ENCODE results near the gene PI16. TPM values are rescaled to one million over a fixed set of nuclear protein-coding genes. Genes with fewer than 3 reads are reported as not detected.
"Not testable (repeated sequence)": the region's sequence is repeated elsewhere in the genome, so short reads cannot be mapped to it uniquely, and the experiment has no call there.

Gene PI16
- total RNA-seq, 1 donor from 2014 or later, result not detected

DNA sequence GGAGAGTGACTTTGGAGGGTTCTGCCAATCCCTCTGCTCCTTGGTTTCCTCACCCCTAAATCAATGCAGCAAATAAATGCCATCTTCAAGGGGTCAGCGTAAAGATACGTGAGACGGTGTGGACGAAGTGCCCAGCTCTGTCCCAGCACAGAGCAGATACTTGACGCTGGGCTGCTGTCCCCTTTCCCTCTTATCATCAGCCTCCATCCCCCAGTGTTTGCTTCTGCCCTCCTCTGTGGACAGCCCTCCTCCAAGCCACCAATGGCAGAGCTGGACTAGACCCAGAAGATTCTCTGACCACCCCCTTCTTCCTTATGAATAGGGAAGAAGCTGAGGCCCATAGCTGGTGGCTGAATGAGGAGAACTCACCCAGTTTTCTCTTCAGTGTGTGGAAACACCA is 17.7 kb upstream of the PI16 start:
- DNase-seq (ENCODE audit: extremely low spot score, unreplicated experiment), result no peak
- no peaks in the 10 kb centered on the region for H3K36me3 Mint-ChIP-seq
- H3K27ac Mint-ChIP-seq, result no peak overlapping the region
- peaks cover 3% of the 10 kb centered on the region for H3K9me3 Mint-ChIP-seq
- no peak overlapping the region for H3K4me3 Mint-ChIP-seq
- H3K27me3 Mint-ChIP-seq, result peaks cover 3% of the 10 kb centered on the region
- H3K4me1 Mint-ChIP-seq (ENCODE audit: unreplicated experiment), result no peaks in the 10 kb centered on the region
- no peak for TF ChIP-seq CTCF (conservative IDR thresholded peaks at IDR 0.05)

GRCh38 chr6:36937896-36938295 is 16.6 kb upstream of the PI16 start:
- H3K4me1 Mint-ChIP-seq (ENCODE audit: unreplicated experiment), result no peaks in the 10 kb centered on the region
- peaks cover 3% of the 10 kb centered on the region for H3K27me3 Mint-ChIP-seq
- peaks cover 2% of the 10 kb centered on the region for H3K9me3 Mint-ChIP-seq
- H3K4me3 Mint-ChIP-seq, result no peak overlapping the region
- DNase-seq (ENCODE audit: extremely low spot score, unreplicated experiment), result no peak
- no peaks in the 10 kb centered on the region for H3K36me3 Mint-ChIP-seq
- no peak overlapping the region for H3K27ac Mint-ChIP-seq
- no peak for TF ChIP-seq CTCF (conservative IDR thresholded peaks at IDR 0.05)

DNA sequence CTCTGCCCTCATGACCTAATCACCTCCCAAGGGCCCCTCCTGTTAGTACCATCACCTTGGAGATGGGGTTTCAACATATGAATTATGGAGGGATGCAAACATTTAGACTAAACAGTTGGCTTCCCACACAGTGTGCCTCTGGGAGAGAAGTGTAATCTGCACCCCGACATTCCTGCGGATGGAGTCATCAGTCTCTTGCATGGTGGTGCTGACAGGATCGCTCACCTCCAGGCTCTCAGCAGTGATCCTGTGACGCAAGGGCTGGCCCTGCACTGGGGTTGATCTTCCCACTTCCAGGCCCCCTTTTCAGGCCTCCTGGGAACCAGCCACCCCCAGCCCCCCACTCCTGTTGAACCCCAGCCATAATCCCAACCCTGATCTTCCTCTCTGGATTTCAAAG is 16.0 kb upstream of the PI16 start:
- DNase-seq (ENCODE audit: extremely low spot score, unreplicated experiment), result no peak
- Mint-ChIP-seq H3K4me3 (no peak overlapping the region), H3K4me1 (ENCODE audit: unreplicated experiment) (no peaks in the 10 kb centered on the region), H3K27me3 (peaks cover 7% of the 10 kb centered on the region), H3K9me3 (no peaks in the 10 kb centered on the region), H3K36me3 (no peaks in the 10 kb centered on the region), H3K27ac (no peak overlapping the region)
- TF ChIP-seq CTCF (conservative IDR thresholded peaks at IDR 0.05), result no peak

GRCh38 chr6:36939005-36939404 is 15.5 kb upstream of the PI16 start:
- not testable (repeated sequence) for H3K27me3 Mint-ChIP-seq; H3K36me3 Mint-ChIP-seq; H3K27ac Mint-ChIP-seq; H3K4me1 Mint-ChIP-seq (ENCODE audit: unreplicated experiment); DNase-seq (ENCODE audit: extremely low spot score, unreplicated experiment); H3K9me3 Mint-ChIP-seq; H3K4me3 Mint-ChIP-seq

DNA sequence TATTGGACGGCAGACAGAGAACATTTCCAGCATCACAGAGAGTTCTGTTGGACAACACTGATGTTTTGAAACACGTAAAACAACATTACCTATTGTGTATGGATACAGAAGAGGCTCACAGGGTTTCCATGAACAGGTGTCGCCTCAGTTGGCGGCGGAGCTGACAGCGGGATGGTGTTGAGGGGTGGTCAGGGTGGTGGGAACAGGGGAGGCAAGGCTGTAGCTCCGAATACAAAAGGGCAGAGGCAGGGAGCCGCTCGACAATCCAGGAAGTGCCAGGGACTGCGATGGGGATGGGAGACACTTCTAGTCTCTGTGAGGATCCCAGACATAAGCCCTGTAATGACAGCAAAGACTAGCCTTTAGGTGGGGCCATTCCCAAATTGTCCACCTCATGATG is 14.5 kb upstream of the PI16 start:
- Mint-ChIP-seq H3K36me3 (no peaks in the 10 kb centered on the region), H3K4me3 (no peak overlapping the region), H3K4me1 (ENCODE audit: unreplicated experiment) (no peaks in the 10 kb centered on the region), H3K9me3 (no peaks in the 10 kb centered on the region), H3K27me3 (peaks cover 7% of the 10 kb centered on the region), H3K27ac (no peak overlapping the region)
- TF ChIP-seq CTCF (conservative IDR thresholded peaks at IDR 0.05), result no peak
- DNase-seq (ENCODE audit: extremely low spot score, unreplicated experiment), result no peak

DNA sequence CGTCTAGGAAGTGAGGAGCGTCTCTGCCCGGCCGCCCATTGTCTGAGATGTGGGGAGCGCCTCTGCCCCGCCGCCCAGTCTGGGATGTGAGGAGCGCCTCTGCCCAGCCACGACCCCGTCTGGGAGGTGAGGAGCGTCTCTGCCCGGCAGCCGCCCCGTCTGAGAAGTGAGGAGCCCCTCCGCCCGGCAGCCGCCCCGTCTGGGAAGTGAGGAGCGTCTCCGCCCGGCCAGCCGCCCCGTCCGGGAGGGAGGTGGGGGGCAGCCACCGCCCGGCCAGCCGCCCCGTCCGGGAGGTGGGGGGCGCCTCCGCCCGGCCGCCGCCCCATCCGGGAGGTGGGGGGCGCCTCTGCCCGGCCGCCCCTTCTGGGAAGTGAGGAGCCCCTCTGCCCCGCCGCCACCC is 13.0 kb upstream of the PI16 start:
- not testable (repeated sequence) for H3K4me3 Mint-ChIP-seq; H3K9me3 Mint-ChIP-seq; H3K27me3 Mint-ChIP-seq; H3K36me3 Mint-ChIP-seq; H3K4me1 Mint-ChIP-seq (ENCODE audit: unreplicated experiment); H3K27ac Mint-ChIP-seq; DNase-seq (ENCODE audit: extremely low spot score, unreplicated experiment)

DNA sequence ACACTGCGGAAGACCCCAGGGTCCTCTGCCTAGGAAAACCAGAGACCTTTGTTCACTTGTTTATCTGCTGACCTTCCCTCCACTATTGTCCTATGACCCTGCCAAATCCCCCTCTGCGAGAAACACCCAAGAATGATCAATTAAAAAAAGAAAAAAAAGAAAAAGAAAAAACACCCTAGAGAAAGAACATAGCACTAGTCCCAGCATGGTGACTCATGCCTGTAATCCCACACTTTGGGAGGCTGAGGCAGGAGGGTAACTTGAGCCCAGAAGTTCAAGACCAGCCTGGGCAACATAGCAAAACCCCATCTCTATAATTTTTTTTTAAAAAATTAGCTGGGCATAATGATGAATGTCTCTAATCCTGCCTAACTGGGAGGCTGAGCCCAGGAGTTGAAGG is 12.2 kb upstream of the PI16 start:
- H3K36me3 Mint-ChIP-seq; H3K27me3 Mint-ChIP-seq; DNase-seq (ENCODE audit: extremely low spot score, unreplicated experiment); H3K4me3 Mint-ChIP-seq; H3K4me1 Mint-ChIP-seq (ENCODE audit: unreplicated experiment); H3K27ac Mint-ChIP-seq; H3K9me3 Mint-ChIP-seq: not testable (repeated sequence)
